Measurements from ENCODE around the gene TLL2. TPM values are rescaled to one million over a fixed set of nuclear protein-coding genes. Genes with fewer than 3 reads are reported as not detected.

Gene TLL2
- total and polyA plus RNA-seq, 9 of the 15 experiments (the other 6 are each of a cell fraction or from before 2014, with no cell fraction given), result 0.09 TPM; not detected in 8

GRCh38 chr10:96370584-96371157 lies 143.1 kb downstream of the TLL2 start:
- Histone ChIP-seq H3K36me3 (ENCODE audit: control insufficient read depth, insufficient read depth, low read length) (no peaks in the 10 kb centered on the region), H2AFZ (ENCODE audit: low read depth, low read length) (no peak overlapping the region), H3K9me1 (ENCODE audit: control insufficient read depth, insufficient read depth, low read length) (no peaks in the 10 kb centered on the region), H3K27me3 (ENCODE audit: control insufficient read depth in 2 of 2, insufficient read depth in 2 of 2, low read length in 2 of 2) (peaks cover 0 to 14% of the 10 kb centered on the region in 2 experiments; a peak in 2 of 5 replicates), H4K20me1 (replicated peaks; ENCODE audit: control insufficient read depth, insufficient read depth, low read length) (0 out of 2 replicates have a peak, but pooled peaks cover 5% of the 10 kb centered on the region), H3K4me3 (no peak overlapping the region), H3K4me2 (ENCODE audit: insufficient read depth, low read length) (no peak overlapping the region), H3K27ac (ENCODE audit: extremely low read depth, low read depth, low read length) (no peak overlapping the region), H3K4me1 (replicated peaks in 1 of 2; ENCODE audit: control insufficient read depth in 2 of 2, insufficient read depth in 2 of 2, low read length in 2 of 2) (peaks cover 0 to 14% of the 10 kb centered on the region in 2 experiments; a peak in 2 of 5 replicates), H3K9ac (ENCODE audit: insufficient read depth in 1 of 2, low read depth in 2 of 2, low read length in 2 of 2) (no peak overlapping the region), H3K9me3 (replicated peaks; ENCODE audit: control insufficient read depth, insufficient read depth, low read depth, low read length) (no peaks in the 10 kb centered on the region), H3K79me2 (ENCODE audit: control insufficient read depth, insufficient read depth, low read length) (no peaks in the 10 kb centered on the region)
- ChIA-PET POLR2A (interaction anchor here (0.5 kb wide), 1 partner anchor 45 kb away, joined by 3 read pairs; no protein-coding TSS in a partner anchor), CTCF (ENCODE audit: low intra/inter-chr PET ratio) (no interaction called here)
- WGBS (ENCODE audit: insufficient coverage, low coverage, missing lambda C conversion rate), result 10% methylated on average over 13 of the region's 16 CpGs
- in situ Hi-C loops (cut with MboI), result no loop called here
- peak; percentile 78 for FAIRE-seq
- no TSS peak for BruUV-seq (replicated peaks)
- intact Hi-C loops (cut with micrococcal nuclease), result loop anchor here (10.0 kb wide), 1 partner anchor 374 kb away; no protein-coding TSS in a partner anchor
- peak; percentile 55 to 63 (median 60) for DNase-seq (ENCODE audit: extremely low read depth in 1 of 4, low spot score in 3 of 4)
- ATAC-seq, result peak; percentile 80
- no peak for TF ChIP-seq MAFK (IDR thresholded peaks at IDR 0.05; ENCODE audit: low read length)
- TF ChIP-seq BCL6 (CRISPR knock-in tag; IDR thresholded peaks at IDR 0.05), result no peak
- TF ChIP-seq RNF2 (IDR thresholded peaks at IDR 0.05), result no peak
- TF ChIP-seq ZMIZ1 (IDR thresholded peaks at IDR 0.05; ENCODE audit: low read depth in 2 of 2, low read length in 2 of 2), result no peak
- TF ChIP-seq ZNF444 (CRISPR knock-in tag; IDR thresholded peaks at IDR 0.05), result no peak
- no peak for TF ChIP-seq RFX1 (IDR thresholded peaks at IDR 0.05)
- TF ChIP-seq TEAD1 (CRISPR knock-in tag; IDR thresholded peaks at IDR 0.05), result 0 out of 4 replicates have a peak, but pooled peaks of 1 of the 2 experiments have one; percentile 37
- TF ChIP-seq STAG1 (CRISPR knock-in tag; IDR thresholded peaks at IDR 0.05; ENCODE audit: borderline replicate concordance), result peak; percentile 17; the same call in 1 of the 2 replicates
- TF ChIP-seq ZNF57 (CRISPR knock-in tag; IDR thresholded peaks at IDR 0.05), result no peak
- no peak for TF ChIP-seq PTRF (tag; IDR thresholded peaks at IDR 0.05)
- TF ChIP-seq, protein P1, sequence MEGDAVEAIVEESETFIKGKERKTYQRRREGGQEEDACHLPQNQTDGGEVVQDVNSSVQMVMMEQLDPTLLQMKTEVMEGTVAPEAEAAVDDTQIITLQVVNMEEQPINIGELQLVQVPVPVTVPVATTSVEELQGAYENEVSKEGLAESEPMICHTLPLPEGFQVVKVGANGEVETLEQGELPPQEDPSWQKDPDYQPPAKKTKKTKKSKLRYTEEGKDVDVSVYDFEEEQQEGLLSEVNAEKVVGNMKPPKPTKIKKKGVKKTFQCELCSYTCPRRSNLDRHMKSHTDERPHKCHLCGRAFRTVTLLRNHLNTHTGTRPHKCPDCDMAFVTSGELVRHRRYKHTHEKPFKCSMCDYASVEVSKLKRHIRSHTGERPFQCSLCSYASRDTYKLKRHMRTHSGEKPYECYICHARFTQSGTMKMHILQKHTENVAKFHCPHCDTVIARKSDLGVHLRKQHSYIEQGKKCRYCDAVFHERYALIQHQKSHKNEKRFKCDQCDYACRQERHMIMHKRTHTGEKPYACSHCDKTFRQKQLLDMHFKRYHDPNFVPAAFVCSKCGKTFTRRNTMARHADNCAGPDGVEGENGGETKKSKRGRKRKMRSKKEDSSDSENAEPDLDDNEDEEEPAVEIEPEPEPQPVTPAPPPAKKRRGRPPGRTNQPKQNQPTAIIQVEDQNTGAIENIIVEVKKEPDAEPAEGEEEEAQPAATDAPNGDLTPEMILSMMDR (IDR thresholded peaks at IDR 0.05 in 2 of 3, conservative IDR thresholded peaks at IDR 0.05 in 1 of 3; ENCODE audit: insufficient read depth in 2 of 3, low read depth in 1 of 3, low read length in 3 of 3), result peak; percentile 62 to 81 (median 63)
- no peak for TF ChIP-seq ZNF740 (CRISPR knock-in tag; IDR thresholded peaks at IDR 0.05)
- no peak for TF ChIP-seq ZNF740 (tag; IDR thresholded peaks at IDR 0.05)
- peak in 1 of 2 experiments; percentile 44; a peak in 2 of 4 replicates for TF ChIP-seq RAD21 (CRISPR knock-in tag; conservative IDR thresholded peaks at IDR 0.05 in 1 of 2, IDR thresholded peaks at IDR 0.05 in 1 of 2)

All from K562 (cell line).